ENCODE data around the gene KRT72. TPM values are rescaled to one million over a fixed set of nuclear protein-coding genes. Genes with fewer than 3 reads are reported as not detected.
A peak's percentile ranks its signal among the peaks of the same experiment; 100 is the strongest.

Gene KRT72
- total RNA-seq, 2 experiments from 2014 or later, result 0.65 to 0.67 TPM

DNA sequence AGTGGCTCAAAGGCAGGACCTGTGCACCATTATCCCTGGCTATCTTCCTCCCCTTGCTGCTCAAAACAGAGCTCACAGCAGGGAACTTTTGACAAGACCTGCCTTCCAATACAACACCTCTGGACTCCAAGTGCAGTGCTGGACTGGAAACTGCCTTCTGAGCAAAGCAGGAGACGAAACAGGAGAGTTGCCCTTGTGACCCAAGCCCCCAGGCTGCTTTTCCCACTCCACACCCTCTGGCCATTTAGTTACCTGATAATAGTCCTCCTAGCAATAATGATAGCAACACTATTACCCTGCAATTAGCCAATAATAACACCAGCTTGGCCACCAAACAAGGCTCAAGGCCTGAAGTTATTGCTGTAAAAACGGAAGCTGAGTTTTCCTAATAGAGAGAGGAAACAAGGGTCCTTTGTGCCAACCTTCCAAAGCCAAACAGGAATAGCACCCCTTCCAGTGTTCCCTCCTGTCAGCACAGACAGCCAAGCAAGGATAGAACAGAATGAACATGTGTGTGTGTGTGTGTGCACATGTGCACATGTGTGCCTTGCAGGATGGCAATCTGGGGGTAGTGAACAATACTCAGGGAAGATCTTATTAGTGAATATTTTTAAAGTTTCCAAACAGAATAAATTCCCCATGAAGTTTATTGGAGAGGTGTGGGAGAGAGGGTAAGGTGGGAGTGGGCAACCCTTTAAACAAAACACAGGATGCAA, 26.3 kb upstream of the KRT72 start:
- POLR2A ChIA-PET, result no interaction called here
- Mint-ChIP-seq H3K4me3 (no peak overlapping the region), H3K27me3 (peaks cover 3% of the 10 kb centered on the region), H3K4me1 (peaks cover 27% of the 10 kb centered on the region), H3K36me3 (no peaks in the 10 kb centered on the region), H3K9me3 (no peaks in the 10 kb centered on the region), H3K27ac (no peak overlapping the region)
- ATAC-seq (ENCODE audit: low read depth) (no peak), DNase-seq (no peak)

DNA sequence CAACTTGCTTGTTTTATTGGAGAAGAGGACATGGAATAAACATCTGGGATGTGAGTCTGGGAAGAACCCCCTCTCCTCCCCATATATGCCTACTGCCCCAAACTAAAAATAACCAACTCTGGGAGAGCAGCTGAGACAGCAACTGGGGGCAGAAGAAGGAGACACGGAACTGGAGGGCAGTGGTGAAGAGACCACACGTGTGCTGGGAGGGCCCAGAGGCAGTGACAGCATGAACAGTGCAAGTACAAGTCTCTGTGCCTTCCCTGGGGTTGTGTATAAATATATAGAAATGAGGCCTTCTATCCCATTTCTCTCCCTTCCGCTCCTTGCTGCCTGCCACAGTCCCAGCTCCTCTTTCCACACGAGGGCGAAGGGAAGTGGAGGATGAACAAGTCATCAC, 21.1 kb upstream of the KRT72 start:
- no peaks in the 10 kb centered on the region for H3K9me3 Mint-ChIP-seq
- no peak overlapping the region for H3K4me3 Mint-ChIP-seq
- DNase-seq, result no peak
- no peaks in the 10 kb centered on the region for H3K36me3 Mint-ChIP-seq
- peaks cover 7% of the 10 kb centered on the region for H3K4me1 Mint-ChIP-seq
- POLR2A ChIA-PET, result no interaction called here
- no peak overlapping the region for H3K27ac Mint-ChIP-seq
- peaks cover 6% of the 10 kb centered on the region for H3K27me3 Mint-ChIP-seq
- no peak for ATAC-seq (ENCODE audit: low read depth)

DNA sequence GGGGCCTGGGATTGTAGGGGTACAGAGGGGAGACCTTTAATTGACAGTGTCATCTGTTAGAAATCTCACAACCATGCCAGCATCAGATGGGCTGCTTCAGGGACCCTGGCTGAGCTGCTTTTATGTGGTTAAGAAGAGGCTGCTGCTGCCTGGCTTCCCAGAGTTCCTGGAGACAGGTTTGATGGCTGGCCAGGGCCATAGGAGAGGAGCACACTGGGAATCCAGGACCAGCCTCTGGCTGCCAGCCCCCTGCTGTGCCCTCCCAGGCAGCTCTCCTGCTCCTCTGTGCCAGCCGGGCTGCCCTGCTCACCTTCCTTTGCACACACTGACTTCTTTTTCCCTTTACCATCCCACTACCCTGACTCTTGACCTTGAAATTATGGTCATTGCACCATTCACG, 17.6 kb upstream of the KRT72 start:
- no peak overlapping the region for H3K27ac Mint-ChIP-seq

DNA sequence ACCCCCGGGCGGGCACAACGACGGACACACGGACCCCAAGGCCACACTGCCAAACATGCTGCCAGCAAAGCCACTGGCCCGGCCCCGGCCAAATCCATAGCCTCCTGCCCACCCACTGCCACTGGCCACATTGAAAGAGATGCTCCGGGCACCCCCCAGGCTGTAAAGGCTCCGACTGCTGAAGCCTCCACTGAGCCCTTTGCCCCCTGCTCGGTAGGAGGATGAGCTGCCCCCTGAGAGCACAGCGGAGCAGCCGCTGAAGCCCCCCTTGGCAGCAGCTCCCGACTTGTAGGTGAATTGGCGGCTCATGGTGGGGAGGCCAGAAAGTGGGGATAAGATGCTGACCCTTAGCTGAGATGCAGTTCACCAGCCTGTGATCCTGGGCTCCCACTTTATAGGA, 17.0 kb upstream of the KRT72 start, which contains the start of gene KRT73:
Gene KRT73, minus strand, starts transcription at position 344 of the 400 bp plus-strand sequence. Its CDS starts 35 bp downstream, at position 309.
- DNase-seq, result peak; percentile 17
- no peak within 1 kb of the TSS for H3K4me3 Mint-ChIP-seq
- H3K36me3 Mint-ChIP-seq, result no peaks in the 10 kb centered on the region
- H3K27me3 Mint-ChIP-seq, result peaks cover 3% of the 10 kb centered on the region
- H3K9me3 Mint-ChIP-seq, result no peaks in the 10 kb centered on the region
- peaks cover 21% of the 10 kb centered on the region for H3K4me1 Mint-ChIP-seq
- no peak for ATAC-seq (ENCODE audit: low read depth)
- POLR2A ChIA-PET, result no interaction called here
- no peak within 1 kb of the TSS for H3K27ac Mint-ChIP-seq

More for the DNA sequence above, 17.6 kb upstream of the KRT72 start:
- Mint-ChIP-seq H3K36me3 (no peaks in the 10 kb centered on the region), H3K27me3 (peaks cover 3% of the 10 kb centered on the region), H3K9me3 (no peaks in the 10 kb centered on the region), H3K4me3 (no peak overlapping the region), H3K4me1 (peaks cover 20% of the 10 kb centered on the region)
- no peak for ATAC-seq (ENCODE audit: low read depth)
- POLR2A ChIA-PET, result no interaction called here
- peak; percentile 9 for DNase-seq

DNA sequence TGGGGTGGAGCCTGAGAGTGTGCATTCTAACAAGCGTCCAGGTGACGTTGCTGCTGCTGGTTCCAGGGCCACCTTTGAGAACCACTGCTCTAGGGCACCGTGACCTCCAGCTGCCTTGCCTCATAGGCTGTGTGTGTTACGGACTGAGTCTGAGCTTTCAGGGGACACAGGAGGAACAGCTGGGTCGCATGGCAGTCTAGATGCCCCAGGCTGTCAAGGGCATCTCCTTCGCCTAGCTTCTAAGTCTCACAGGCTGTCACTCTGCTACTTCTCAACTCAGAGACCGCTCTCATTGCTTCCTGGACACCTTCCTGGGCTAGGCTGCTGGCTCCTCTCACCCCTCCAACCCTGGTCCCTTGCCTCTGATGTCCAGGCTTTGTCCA, 16.1 kb upstream of the KRT72 start:
- Mint-ChIP-seq H3K9me3 (no peaks in the 10 kb centered on the region), H3K4me3 (no peak overlapping the region), H3K4me1 (peaks cover 21% of the 10 kb centered on the region), H3K27ac (no peak overlapping the region), H3K36me3 (no peaks in the 10 kb centered on the region), H3K27me3 (peaks cover 3% of the 10 kb centered on the region)
- ATAC-seq (ENCODE audit: low read depth), result no peak
- no peak for DNase-seq
- POLR2A ChIA-PET, result no interaction called here

DNA sequence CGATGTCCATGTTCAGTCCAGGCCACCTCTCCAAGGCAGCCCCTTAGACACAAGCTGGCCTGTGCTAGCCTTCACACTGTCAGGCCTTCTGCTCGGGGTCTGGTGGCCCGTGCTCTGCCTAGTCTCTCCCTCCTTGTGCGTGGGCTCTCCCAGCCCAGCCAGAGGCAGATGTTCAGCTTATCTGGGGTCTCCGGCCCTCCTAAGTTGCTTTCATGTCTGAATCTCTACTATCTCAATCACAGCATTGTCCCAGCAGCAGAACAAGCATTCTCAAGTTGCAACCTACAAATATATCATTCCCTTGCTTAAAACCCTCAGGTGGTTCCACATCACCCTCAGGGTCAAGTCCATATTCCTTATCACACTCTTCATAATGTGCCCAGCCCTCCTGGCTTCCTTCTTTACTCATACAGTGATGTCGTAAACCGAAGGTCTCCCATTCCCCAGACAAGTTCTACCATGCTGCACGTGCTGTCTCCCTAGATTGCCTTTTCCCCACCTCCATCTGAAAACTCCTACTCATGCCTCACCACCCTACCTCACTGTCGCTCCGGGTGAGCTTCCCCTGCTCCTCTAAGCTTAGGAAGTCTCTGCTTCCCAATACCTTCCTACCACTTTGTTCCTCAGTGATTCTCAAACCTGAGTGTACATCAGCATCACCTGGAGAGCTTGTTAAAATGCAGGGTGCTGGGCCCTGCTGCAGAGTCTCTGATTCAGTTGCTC, 15.6 kb upstream of the KRT72 start:
- Mint-ChIP-seq H3K9me3 (no peaks in the 10 kb centered on the region), H3K4me1 (peaks cover 21% of the 10 kb centered on the region), H3K27ac (peak overlapping the region; percentile 3), H3K27me3 (peaks cover 2% of the 10 kb centered on the region), H3K36me3 (no peaks in the 10 kb centered on the region), H3K4me3 (no peak overlapping the region)
- DNase-seq (no peak), ATAC-seq (ENCODE audit: low read depth) (no peak)
- POLR2A ChIA-PET, result no interaction called here

DNA sequence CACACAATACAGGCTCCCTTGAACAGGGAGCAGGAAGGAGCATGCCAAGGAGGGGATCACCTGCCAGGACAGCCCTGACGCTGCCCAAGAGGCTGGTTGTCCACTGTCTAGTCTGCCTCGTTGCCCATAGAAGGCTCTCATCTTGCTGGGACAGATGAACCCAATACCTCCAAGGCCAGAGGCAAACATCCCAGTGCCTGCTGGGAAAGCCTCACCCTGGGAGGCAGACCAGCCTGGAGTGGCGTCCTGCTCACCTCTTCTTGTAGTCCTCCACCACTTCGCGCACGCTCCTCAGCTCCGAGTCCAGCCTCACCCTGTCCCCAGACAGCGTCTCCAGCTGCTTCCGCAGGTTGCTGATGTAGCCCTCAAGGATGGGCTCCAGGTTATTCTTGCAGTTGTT, 14.6 kb upstream of the KRT72 start:
- POLR2A ChIA-PET, result interaction anchor here (1.1 kb wide), 1 partner anchor 15 kb away, joined by 3 read pairs; no protein-coding TSS in a partner anchor
- Mint-ChIP-seq H3K9me3 (no peaks in the 10 kb centered on the region), H3K4me3 (no peak overlapping the region), H3K27me3 (peaks cover 1% of the 10 kb centered on the region), H3K36me3 (no peaks in the 10 kb centered on the region), H3K4me1 (peaks cover 27% of the 10 kb centered on the region), H3K27ac (peak overlapping the region; percentile 15)
- DNase-seq (no peak), ATAC-seq (ENCODE audit: low read depth) (no peak)

DNA sequence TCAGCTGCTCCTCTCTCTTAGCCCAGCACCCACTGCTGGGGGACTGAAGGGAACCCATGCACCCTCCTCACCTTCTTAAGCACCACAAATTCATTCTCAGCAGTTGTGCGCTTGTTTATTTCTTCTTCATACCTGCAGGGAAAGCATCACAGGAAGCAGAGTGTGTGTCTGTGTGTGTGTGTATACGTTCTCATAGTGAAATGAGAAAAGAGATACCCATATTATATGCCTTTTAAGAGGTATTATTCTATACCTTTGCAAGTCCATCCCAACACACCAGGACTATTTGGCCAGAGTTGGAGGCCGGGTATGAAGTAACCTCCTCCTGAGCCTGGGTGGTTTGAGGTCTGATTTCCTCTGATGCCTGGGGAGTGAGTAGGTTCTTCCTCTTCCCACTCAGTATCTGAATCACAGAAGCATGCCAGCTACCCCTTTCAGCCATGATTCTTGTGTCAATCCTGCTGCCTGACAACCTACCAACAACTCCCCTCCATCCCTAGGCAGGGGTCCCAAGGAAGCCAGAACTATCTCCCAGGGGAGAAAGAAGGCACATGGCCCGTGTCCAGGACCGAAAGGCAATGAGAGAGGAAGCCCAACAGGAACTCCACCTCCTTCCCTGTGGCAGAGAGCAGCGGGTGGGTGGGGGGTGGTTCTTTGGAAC, 14.1 kb upstream of the KRT72 start:
- Mint-ChIP-seq H3K36me3 (no peaks in the 10 kb centered on the region), H3K27me3 (peaks cover 1% of the 10 kb centered on the region), H3K4me3 (peak overlapping the region; percentile 21), H3K27ac (peak overlapping the region; percentile 57), H3K4me1 (peaks cover 32% of the 10 kb centered on the region), H3K9me3 (no peaks in the 10 kb centered on the region)
- ATAC-seq (ENCODE audit: low read depth), result no peak
- POLR2A ChIA-PET, result interaction anchor here (1.1 kb wide), 1 partner anchor 15 kb away, joined by 3 read pairs; no protein-coding TSS in a partner anchor
- DNase-seq, result no peak

DNA sequence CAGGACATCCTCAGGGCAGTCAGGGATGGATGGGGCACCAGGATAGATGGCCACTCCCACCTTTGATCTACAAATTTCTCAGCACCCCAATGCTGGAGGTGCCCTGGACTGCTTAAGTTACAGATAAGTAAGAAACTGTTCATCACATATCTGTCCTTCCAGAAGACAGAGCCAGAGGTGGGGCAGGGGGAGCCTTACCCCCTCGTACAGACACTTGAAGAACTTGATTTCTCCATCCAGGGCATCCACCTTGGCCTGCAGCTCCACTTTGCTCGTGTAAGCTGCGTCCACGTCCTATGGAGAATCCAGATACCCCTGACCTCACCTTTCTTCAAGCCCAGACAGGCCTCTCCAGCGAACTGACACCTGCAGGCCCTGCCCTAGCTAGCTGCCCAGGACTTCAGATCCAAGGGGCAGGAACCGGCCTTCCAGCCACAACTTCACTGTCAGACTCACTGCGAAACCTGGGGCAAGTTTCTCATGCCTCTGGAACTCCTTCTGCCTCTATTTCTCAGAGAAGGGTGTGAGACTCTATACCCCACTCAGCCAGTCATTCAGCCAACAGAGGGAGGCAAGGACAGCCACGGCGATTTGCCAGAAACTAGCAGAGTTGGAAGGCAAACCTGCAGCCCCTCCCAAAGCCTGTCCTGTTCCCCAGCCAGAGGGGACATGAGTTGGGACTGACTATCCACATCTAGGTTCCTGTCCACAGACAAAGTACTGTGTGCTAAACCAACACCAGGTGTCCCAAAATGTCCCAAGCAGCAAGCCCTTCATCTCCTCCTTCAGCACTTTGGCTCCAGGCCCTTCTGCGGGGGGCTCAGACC, 13.3 kb upstream of the KRT72 start:
- Mint-ChIP-seq H3K27ac (no peak overlapping the region), H3K9me3 (no peaks in the 10 kb centered on the region), H3K4me3 (no peak overlapping the region), H3K36me3 (no peaks in the 10 kb centered on the region), H3K27me3 (peaks cover 1% of the 10 kb centered on the region), H3K4me1 (peaks cover 32% of the 10 kb centered on the region)
- POLR2A ChIA-PET, result no interaction called here
- DNase-seq (peak; percentile 23), ATAC-seq (ENCODE audit: low read depth) (no peak)

DNA sequence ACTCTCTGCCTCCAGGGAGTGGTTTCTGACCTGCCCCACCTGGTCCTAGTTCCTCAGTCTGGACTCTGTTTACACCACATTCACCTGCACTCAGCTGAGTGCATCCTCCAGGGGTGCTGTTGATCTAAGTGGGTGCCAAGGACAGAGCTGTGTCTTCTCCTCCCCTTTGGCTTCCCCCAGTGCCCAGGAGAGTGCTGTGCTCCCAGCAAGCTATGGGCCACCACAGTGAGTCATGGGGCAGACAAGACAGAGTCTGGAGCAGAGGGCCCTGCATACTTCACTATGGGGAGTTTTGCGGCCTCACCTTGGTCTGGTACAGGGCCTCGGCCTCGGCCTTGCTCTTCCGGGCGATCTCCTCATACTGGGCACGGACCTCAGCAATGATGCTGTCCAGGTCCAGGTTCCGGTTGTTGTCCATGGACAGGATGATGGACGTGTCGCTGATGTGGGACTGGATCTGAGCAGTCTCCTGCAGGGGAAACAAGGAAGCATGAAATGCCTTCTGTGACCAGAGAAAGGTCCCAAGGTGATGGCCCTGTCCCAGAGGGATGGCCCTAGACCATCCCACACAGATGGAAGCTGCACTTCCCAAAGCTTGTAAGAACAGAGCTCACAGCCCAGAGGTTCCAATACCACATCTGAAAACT, 12.2 kb upstream of the KRT72 start:
- no peak overlapping the region for H3K4me3 Mint-ChIP-seq
- peaks cover 1% of the 10 kb centered on the region for H3K27me3 Mint-ChIP-seq
- DNase-seq (peak; percentile 14), ATAC-seq (ENCODE audit: low read depth) (no peak)
- H3K4me1 Mint-ChIP-seq, result peaks cover 36% of the 10 kb centered on the region
- POLR2A ChIA-PET, result no interaction called here
- no peaks in the 10 kb centered on the region for H3K36me3 Mint-ChIP-seq
- H3K27ac Mint-ChIP-seq, result no peak overlapping the region
- no peaks in the 10 kb centered on the region for H3K9me3 Mint-ChIP-seq

DNA sequence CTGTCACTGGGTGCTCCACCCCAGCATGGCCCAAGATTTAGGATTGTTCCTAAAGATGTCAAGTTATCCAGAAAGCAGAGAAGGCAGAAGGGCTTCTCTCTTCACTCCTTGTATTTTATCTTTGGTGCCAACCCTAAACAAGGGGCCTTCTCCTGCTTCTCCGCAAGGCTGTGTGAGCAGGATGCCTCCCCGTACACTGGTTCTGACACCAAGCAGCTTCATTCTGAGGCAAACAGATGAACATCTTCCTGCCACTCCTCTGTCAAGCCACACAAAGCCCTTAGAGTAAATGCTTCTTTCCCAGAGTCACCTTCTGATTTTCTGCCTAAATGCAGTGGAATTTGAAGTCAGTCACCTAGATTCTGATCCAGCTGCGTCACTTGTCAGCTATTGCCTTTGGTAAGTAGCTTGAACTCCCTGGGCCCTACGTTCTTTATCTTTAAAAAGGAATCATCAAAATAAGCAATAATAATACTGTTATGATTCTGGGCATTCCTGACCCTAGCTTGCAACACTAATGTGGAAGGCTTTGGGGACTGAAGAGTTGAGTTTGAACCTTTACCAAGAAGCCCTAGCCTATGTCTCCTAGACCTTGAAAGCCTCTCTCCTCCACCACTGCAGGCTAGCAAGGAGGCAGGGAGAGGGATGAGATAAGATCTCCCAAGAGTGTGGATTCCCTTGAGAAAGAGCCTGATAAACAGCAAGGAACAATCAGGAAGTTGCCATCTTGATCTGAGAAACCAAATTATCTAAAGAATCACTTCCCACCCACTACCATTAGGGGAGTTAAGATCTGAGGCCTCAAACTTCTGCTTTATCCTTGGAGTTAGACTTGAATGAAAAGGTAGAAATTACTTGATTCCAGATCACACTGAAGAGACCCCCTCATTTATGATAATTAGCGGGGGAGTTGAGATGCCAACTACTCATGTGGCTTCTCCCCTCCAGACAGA, 11.4 kb upstream of the KRT72 start:
- peak; percentile 16 for DNase-seq
- no peak for ATAC-seq (ENCODE audit: low read depth)
- H3K4me3 Mint-ChIP-seq, result no peak overlapping the region
- no peaks in the 10 kb centered on the region for H3K9me3 Mint-ChIP-seq
- H3K27ac Mint-ChIP-seq, result no peak overlapping the region
- peaks cover 1% of the 10 kb centered on the region for H3K27me3 Mint-ChIP-seq
- H3K36me3 Mint-ChIP-seq, result no peaks in the 10 kb centered on the region
- H3K4me1 Mint-ChIP-seq, result peaks cover 36% of the 10 kb centered on the region
- POLR2A ChIA-PET, result no interaction called here

DNA sequence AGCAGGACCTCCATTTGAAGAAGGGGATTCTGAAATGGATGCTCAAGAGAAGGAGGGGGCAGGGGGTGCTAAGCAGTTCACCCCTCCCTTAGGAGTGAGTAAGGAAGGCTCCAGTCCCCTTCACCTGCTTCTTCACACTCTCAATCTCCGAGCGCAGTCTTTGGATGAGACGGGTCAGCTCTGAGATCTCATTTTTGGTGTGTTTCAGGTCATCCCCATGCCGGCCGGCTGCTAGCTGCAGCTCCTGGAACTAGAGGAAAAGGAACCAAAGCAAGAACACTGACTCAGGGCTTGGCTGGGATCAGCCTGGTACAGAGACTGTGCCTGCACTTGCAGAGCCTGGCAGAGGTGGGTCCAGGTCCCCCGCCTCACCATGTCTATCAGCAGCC, 9.8 kb upstream of the KRT72 start:
- no peak for ATAC-seq (ENCODE audit: low read depth)
- Mint-ChIP-seq H3K36me3 (no peaks in the 10 kb centered on the region), H3K4me1 (peaks cover 30% of the 10 kb centered on the region), H3K27ac (no peak overlapping the region), H3K27me3 (peaks cover 4% of the 10 kb centered on the region), H3K4me3 (no peak overlapping the region), H3K9me3 (no peaks in the 10 kb centered on the region)
- DNase-seq, result no peak
- POLR2A ChIA-PET, result no interaction called here
